Right lobe of liver (tissue), 6 donors: ENCODE data around the gene AP1S3. TPM values are rescaled to one million over a fixed set of nuclear protein-coding genes. Genes with fewer than 3 reads are reported as not detected.

Source experiments
- ATAC-seq, 4 donors: fragments of 200-7000 bp; cut with Tn5 transposase; one replicate each; pipeline ENCODE4 v1.9.1; 2020; ENCODE audit warnings: mild to moderate bottlenecking in 4 of 4, moderate library complexity in 4 of 4
- DNase-seq, 3 donors: peaks; one replicate each; pipeline ENCODE4 v3.0.0-alpha.2; 2020
- H3K27ac ChIP-seq, 3 donors: fragments of 200-600 bp; one replicate each; pipeline ENCODE4 v1.8.0; 2022
- H3K27me3 ChIP-seq, 2 donors: fragments of 200-600 bp; one replicate each; pipeline ENCODE4 v1.8.0; 2022
- H3K36me3 ChIP-seq, 4 donors: fragments of 200-600 bp; sonication (generic) in 1 of 4; one replicate each; pipeline versions ENCODE4 v1.5.1 to v1.8.0; 2017 to 2022; ENCODE audit warnings: control low read depth in 1 of 4
- H3K4me1 ChIP-seq, 4 donors: fragments of 200-600 bp; sonication (generic) in 1 of 4; one replicate each; pipeline versions ENCODE4 v1.5.1 to v1.8.0; 2017 to 2022; ENCODE audit warnings: control low read depth in 1 of 4
- H3K4me3 ChIP-seq, 3 donors: fragments of 200-600 bp; one replicate each; pipeline ENCODE4 v1.8.0; 2022
- H3K9me3 ChIP-seq, 4 donors: fragments of 200-600 bp; sonication (generic) in 1 of 4; one replicate each; pipeline versions ENCODE4 v1.5.1 to v1.8.0; 2017 to 2022; ENCODE audit warnings: control low read depth in 1 of 4
- POLR2A ChIP-seq: fragments of 450-650 bp; IDR thresholded peaks from one replicate; pipeline ENCODE4 v1.6.1; 2017; ENCODE audit warnings: antibody characterized with exemption, mild to moderate bottlenecking
- WGBS: methylation state at CpG from one replicate; pipeline ENCODE4 v1.1.6; 2018; ENCODE audit warnings: low coverage, low lambda C conversion rate; ENCODE audit not compliant: insufficient coverage; ENCODE audit errors: missing lambda C conversion rate; 5-methylcytosine and 5-hydroxymethylcytosine counted together
- intact Hi-C, 2 donors: fragments of 100-400 bp; cut with DNase I; formaldehyde crosslinking; loops; one replicate each; pipeline versions ENCODE4 v1.11.2 to v1.14.1; 2022
- total RNA-seq, 6 experiments: library from RNA; depleted of rRNA in 2 of 6; stranded (reverse); fragments of >200 nt in 2 of 6; fragmentation: NEBNext Ultra II Directional in 3 of 6; extraction: Animal tissue kit (Norgen Biotek cat#: 25700) in 3 of 6; gene quantifications; one replicate each; pipeline versions ENCODE4 v1.1.0 to v1.2.4, GENCODE V29; 2016 to 2023
- TF ChIP-seq, protein P1 (sequence below), 4 donors: fragments of 200-600 bp in 3 of 4; fragments of 450-650 bp in 1 of 4; IDR thresholded peaks; one replicate each; pipeline versions ENCODE4 v1.5.1 to v1.8.0; 2016 to 2022; ENCODE audit warnings: antibody characterized with exemption in 4 of 4, mild to moderate bottlenecking in 2 of 4
- donor health status: DM: no; HTN: yes; CAD: no.
- donor health status: DM: no; HTN: no; CAD: no.
- donor health status: DM: no; HTN: no; CAD: no.
- donor health status: DM: no; HTN: yes; CAD: no.
- donor health status: DM: no; HTN: yes; CAD: no.

Gene AP1S3
- total RNA-seq, 6 experiments from 2014 or later = 1.3 to 12.7 (median 3.2) TPM

DNA sequence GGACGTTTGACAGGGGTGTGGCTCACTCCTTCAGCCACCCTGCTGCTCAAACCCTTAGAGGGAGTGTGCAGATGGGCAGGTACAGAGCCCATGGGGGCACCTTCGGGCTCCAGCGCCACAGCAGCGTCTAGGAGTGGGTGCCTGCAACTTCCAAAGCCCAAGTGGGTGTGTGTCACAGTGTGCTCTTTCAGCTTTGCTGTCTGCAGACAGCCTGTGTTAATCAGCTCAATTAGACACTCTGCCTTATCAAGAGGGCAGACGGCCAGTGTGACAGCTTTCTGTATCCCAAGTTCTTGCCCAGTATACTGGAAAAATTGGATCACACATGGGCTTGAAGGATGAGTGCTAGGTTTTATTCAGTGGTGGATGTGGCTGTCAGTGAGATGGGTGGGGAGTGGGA, 96.7 kb downstream of the AP1S3 start:
- no peak overlapping the region for H3K27ac ChIP-seq
- H3K27me3 ChIP-seq = no peaks in the 10 kb centered on the region
- ATAC-seq (no peak), DNase-seq (no peak)
- TF ChIP-seq, protein P1, sequence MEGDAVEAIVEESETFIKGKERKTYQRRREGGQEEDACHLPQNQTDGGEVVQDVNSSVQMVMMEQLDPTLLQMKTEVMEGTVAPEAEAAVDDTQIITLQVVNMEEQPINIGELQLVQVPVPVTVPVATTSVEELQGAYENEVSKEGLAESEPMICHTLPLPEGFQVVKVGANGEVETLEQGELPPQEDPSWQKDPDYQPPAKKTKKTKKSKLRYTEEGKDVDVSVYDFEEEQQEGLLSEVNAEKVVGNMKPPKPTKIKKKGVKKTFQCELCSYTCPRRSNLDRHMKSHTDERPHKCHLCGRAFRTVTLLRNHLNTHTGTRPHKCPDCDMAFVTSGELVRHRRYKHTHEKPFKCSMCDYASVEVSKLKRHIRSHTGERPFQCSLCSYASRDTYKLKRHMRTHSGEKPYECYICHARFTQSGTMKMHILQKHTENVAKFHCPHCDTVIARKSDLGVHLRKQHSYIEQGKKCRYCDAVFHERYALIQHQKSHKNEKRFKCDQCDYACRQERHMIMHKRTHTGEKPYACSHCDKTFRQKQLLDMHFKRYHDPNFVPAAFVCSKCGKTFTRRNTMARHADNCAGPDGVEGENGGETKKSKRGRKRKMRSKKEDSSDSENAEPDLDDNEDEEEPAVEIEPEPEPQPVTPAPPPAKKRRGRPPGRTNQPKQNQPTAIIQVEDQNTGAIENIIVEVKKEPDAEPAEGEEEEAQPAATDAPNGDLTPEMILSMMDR (IDR thresholded peaks at IDR 0.05) = no peak
- no peak for TF ChIP-seq POLR2A
- H3K9me3 ChIP-seq = no peaks in the 10 kb centered on the region
- intact Hi-C loops = no loop called here
- no peaks in the 10 kb centered on the region for H3K4me1 ChIP-seq
- no peaks in the 10 kb centered on the region for H3K36me3 ChIP-seq
- WGBS = 80% methylated on average over 1 of the region's 5 CpGs
- no peak overlapping the region for H3K4me3 ChIP-seq

GRCh38 chr2:223737207-223737606, 100.2 kb downstream of the AP1S3 start:
- H3K9me3 ChIP-seq = no peaks in the 10 kb centered on the region
- ATAC-seq (no peak), DNase-seq (no peak)
- H3K27ac ChIP-seq = no peak overlapping the region
- no peaks in the 10 kb centered on the region for H3K27me3 ChIP-seq
- no peak for TF ChIP-seq POLR2A
- TF ChIP-seq, protein P1 (IDR thresholded peaks at IDR 0.05) = no peak
- WGBS = 54% methylated on average over 3 of the region's 6 CpGs
- no peaks in the 10 kb centered on the region for H3K4me1 ChIP-seq
- no peak overlapping the region for H3K4me3 ChIP-seq
- intact Hi-C loops = no loop called here
- H3K36me3 ChIP-seq = no peaks in the 10 kb centered on the region

DNA sequence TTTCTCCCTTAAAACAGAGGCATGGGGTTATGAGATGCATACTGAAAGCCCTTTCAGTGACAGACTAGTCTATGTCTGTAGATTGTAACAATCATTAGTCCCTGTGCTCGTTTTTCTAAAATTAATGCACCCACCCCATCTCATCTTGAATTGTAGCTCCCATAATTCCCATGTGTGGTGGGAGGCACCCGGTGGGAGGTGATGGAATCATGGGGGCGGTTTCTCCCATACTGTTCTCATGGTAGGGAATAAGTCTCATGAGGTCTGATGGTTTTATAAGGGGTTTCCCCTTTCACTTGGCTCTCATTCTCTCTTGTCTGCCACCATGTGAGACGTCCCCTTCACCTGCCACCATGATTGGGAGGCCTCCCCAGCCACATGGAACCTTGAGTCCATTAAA, 100.9 kb downstream of the AP1S3 start:
- TF ChIP-seq POLR2A = no peak
- TF ChIP-seq, protein P1 (IDR thresholded peaks at IDR 0.05) = no peak
- intact Hi-C loops = no loop called here
- Histone ChIP-seq H3K9me3 (no peaks in the 10 kb centered on the region), H3K27me3 (no peaks in the 10 kb centered on the region), H3K27ac (no peak overlapping the region), H3K36me3 (no peaks in the 10 kb centered on the region), H3K4me3 (no peak overlapping the region), H3K4me1 (no peaks in the 10 kb centered on the region)
- 81% methylated on average over 3 of the region's 4 CpGs for WGBS
- no peak for ATAC-seq
- DNase-seq = no peak

DNA sequence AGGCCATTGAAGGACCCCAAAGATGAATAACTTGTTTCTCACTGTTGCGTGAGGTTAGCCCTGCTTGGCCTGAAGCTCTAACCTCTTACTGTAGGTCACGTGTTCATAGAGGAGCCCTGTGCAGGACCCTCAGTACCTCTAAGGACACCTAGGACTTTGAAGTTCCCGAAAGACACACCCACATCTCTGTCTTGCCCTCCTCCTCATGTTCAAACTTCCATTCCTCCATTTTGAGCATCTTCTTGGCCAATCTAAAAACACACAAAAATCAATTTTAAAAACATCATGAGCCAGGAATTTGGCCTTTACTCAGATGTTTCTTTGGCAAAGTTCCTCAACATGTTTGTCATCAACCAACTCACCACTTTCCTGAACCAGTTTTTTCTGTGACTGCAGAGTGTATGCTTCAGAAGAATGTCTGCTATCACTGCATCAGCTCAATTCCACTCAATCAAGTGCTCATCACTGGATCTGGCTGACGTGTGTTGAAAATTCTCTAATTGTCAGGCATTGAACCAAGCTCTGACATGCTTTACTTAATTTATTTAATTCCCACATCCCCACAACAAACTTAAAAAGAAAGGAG, 101.6 kb downstream of the AP1S3 start:
- DNase-seq = no peak
- Histone ChIP-seq H3K27me3 (no peaks in the 10 kb centered on the region), H3K4me1 (no peaks in the 10 kb centered on the region), H3K36me3 (no peaks in the 10 kb centered on the region), H3K27ac (no peak overlapping the region), H3K9me3 (no peaks in the 10 kb centered on the region), H3K4me3 (no peak overlapping the region)
- TF ChIP-seq, protein P1 (IDR thresholded peaks at IDR 0.05) = no peak
- TF ChIP-seq POLR2A = no peak
- intact Hi-C loops = no loop called here
- WGBS = 54% methylated on average over 1 of the region's 4 CpGs
- peak in 1 of 4 donors; percentile 74 for ATAC-seq
